HFFc6 (cell line): ENCODE results near the gene GPAM. TPM values are rescaled to one million over a fixed set of nuclear protein-coding genes. Genes with fewer than 3 reads are reported as not detected.

Source experiments
- DNase-seq: peaks from one replicate; pipeline ENCODE4 v3.0.0-alpha.2; 2018
- H3K27ac Mint-ChIP-seq: 2 replicates; pipeline ENCODE4 v1.8.0; 2020; ENCODE audit warnings: mild to moderate bottlenecking, mixed read lengths
- H3K27me3 Mint-ChIP-seq: 2 replicates; pipeline ENCODE4 v1.8.0; 2021; ENCODE audit warnings: mild to moderate bottlenecking, moderate library complexity, mixed read lengths; ENCODE audit not compliant: insufficient read depth
- H3K36me3 Mint-ChIP-seq: 2 replicates; pipeline ENCODE4 v1.8.0; 2021; ENCODE audit warnings: low read depth, mixed read lengths
- H3K4me1 Mint-ChIP-seq: 2 replicates; pipeline ENCODE4 v1.8.0; 2020; ENCODE audit warnings: low read depth, mixed read lengths
- H3K4me3 Mint-ChIP-seq: 2 replicates; pipeline ENCODE4 v1.8.0; 2020; ENCODE audit warnings: mild to moderate bottlenecking, moderate library complexity, mixed read lengths
- H3K9me3 Mint-ChIP-seq: 2 replicates; pipeline ENCODE4 v1.8.0; 2020; ENCODE audit warnings: mild to moderate bottlenecking, mixed read lengths
- CTCF ChIP-seq: fragments of 200-600 bp; sonication (generic); IDR thresholded peaks from 2 replicates; pipeline ENCODE4 v1.5.0; 2021; ENCODE audit warnings: antibody characterized with exemption, mild to moderate bottlenecking
- total RNA-seq, 6 experiments: library from RNA; stranded (reverse); fragmentation: NEBNext Ultra II Directional; extraction: Animal tissue kit (Norgen Biotek cat#: 25700); gene quantifications; 2 replicates in 1 of 6; 3 replicates in 5 of 6; pipeline ENCODE4 v1.2.3, GENCODE V29; 2021

The GPAM gene
- total RNA-seq, 6 experiments from 2014 or later: 7.4 to 14.7 (median 11.4) TPM

- H3K4me3 Mint-ChIP-seq: no peak overlapping the region
- peaks cover 18% of the 10 kb centered on the region for H3K9me3 Mint-ChIP-seq
- no peak overlapping the region for H3K27ac Mint-ChIP-seq
- no peak for DNase-seq
- peaks cover 14% of the 10 kb centered on the region for H3K27me3 Mint-ChIP-seq
- peaks cover 40% of the 10 kb centered on the region for H3K4me1 Mint-ChIP-seq
- peaks cover 15% of the 10 kb centered on the region for H3K36me3 Mint-ChIP-seq
- TF ChIP-seq CTCF: no peak
Measured at GRCh38 chr10:112224933-112225529, 41.5 kb upstream of the GPAM start.

DNA sequence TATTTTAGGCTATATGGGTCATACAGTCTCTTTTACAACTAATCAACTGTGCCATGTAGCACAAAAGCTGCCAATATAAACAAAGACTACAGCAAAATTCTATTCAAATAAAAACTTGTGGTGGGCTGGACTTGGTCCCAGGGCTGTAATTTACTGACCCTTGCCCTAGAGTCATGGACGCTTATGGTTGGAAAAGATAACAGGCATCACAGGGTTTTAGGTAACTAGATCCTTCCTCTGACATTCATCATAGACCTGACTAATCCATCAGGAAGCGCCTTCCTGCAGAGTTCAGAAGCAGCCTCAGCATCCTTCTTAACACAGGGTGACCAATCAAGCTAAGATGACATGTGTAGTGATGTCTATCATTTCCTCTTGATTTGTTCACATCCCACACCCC lies 40.2 kb upstream of the GPAM start:
- H3K27me3 Mint-ChIP-seq: peaks cover 20% of the 10 kb centered on the region
- no peak overlapping the region for H3K4me3 Mint-ChIP-seq
- H3K27ac Mint-ChIP-seq: no peak overlapping the region
- H3K4me1 Mint-ChIP-seq: peaks cover 31% of the 10 kb centered on the region
- DNase-seq: no peak
- TF ChIP-seq CTCF: no peak
- H3K36me3 Mint-ChIP-seq: peaks cover 23% of the 10 kb centered on the region
- H3K9me3 Mint-ChIP-seq: peaks cover 25% of the 10 kb centered on the region

GRCh38 chr10:112222799-112223198 lies 39.2 kb upstream of the GPAM start:
- no peak for TF ChIP-seq CTCF
- peaks cover 38% of the 10 kb centered on the region for H3K4me1 Mint-ChIP-seq

DNA sequence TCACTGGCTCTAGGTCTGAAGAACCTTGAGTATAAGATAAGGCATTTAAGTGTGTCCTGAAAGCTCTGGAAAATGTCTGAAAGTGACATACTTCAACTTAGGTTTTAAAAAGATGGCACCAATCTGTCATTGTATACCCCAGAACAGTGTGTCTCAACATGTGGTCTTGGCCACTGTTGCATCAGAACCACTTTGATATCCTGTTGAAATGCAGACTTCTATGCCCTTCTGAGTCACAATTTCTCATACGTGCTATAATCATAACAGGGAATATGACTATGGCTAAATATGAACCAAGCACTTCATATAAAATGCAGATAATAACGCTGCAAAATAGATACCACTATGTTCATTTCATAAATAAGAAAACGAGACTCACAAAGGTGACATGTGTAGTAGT lies 38.0 kb upstream of the GPAM start:
- Mint-ChIP-seq H3K27me3 (peaks cover 18% of the 10 kb centered on the region), H3K36me3 (peaks cover 19% of the 10 kb centered on the region), H3K9me3 (peaks cover 25% of the 10 kb centered on the region), H3K27ac (no peak overlapping the region), H3K4me3 (no peak overlapping the region), H3K4me1 (peaks cover 32% of the 10 kb centered on the region)
- no peak for TF ChIP-seq CTCF
- DNase-seq: no peak

More at GRCh38 chr10:112222799-112223198, 39.2 kb upstream of the GPAM start:
- Mint-ChIP-seq H3K9me3 (peaks cover 25% of the 10 kb centered on the region), H3K27me3 (peaks cover 20% of the 10 kb centered on the region), H3K36me3 (peaks cover 23% of the 10 kb centered on the region), H3K4me3 (no peak overlapping the region), H3K27ac (no peak overlapping the region)
- DNase-seq: no peak

DNA sequence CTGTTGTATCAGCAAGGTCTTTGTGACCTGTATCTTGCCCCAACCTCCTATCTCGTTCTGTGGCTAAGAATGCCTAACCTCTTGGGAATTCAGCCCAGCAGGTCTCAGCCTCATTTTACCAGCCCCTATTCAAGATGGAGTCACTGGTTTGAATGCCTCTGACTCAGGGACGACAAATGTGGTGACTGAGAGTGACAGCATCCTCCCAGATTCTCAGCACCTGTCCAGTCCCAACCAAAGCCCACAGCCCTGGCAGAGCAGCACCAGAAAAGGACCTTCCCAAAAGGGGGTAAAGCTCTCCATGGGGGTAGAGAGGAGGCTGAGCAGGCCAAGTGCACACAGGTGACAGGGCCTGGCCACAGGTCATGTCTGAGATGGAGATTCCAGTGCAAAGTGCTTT lies 35.4 kb upstream of the GPAM start:
- peaks cover 19% of the 10 kb centered on the region for H3K36me3 Mint-ChIP-seq
- H3K9me3 Mint-ChIP-seq: peaks cover 20% of the 10 kb centered on the region
- no peak overlapping the region for H3K27ac Mint-ChIP-seq
- DNase-seq: no peak
- TF ChIP-seq CTCF: no peak
- peaks cover 49% of the 10 kb centered on the region for H3K4me1 Mint-ChIP-seq
- peaks cover 9% of the 10 kb centered on the region for H3K27me3 Mint-ChIP-seq
- no peak overlapping the region for H3K4me3 Mint-ChIP-seq
